CD4-positive, alpha-beta T cell treated with Interleukin-6 at 100 ng/mL for 8 hours (primary cell): Measurements from ENCODE around the gene ZBTB9.
A peak's percentile ranks its signal among the peaks of the same experiment; 100 is the strongest.
"Not testable (repeated sequence)": the region's sequence is repeated elsewhere in the genome, so short reads cannot be mapped to it uniquely, and the experiment has no call there.

ENCODE experiments used
- DNase-seq: peaks from one replicate; pipeline ENCODE4 v3.0.0-alpha.2; 2020; ENCODE audit warnings: mixed read lengths, low spot score

Gene ZBTB9

GRCh38 chr6:33466075-33466735 lies 11.8 kb downstream of the ZBTB9 start:
- no peak for DNase-seq

DNA sequence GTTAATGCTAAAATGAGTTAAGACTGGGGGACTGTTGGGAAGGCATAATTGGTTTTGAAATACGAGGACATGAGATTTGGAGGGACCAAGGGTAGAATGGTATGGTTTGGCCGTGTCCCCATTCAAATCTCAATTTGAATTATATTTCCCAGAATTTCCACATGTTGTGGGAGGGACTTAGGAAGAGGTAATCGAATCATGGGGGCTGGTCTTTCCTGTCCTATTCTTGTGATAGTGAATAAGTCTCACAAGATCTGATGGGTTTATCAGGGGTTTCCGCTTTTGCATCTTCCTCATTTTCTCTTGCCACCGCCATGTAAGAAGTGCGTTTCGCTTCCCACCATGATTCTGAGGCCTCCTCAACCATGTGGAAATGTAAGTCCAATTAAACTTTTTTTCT lies 12.7 kb downstream of the ZBTB9 start:
- DNase-seq: no peak

GRCh38 chr6:33469661-33470060 lies 15.3 kb downstream of the ZBTB9 start:
- no peak for DNase-seq

DNA sequence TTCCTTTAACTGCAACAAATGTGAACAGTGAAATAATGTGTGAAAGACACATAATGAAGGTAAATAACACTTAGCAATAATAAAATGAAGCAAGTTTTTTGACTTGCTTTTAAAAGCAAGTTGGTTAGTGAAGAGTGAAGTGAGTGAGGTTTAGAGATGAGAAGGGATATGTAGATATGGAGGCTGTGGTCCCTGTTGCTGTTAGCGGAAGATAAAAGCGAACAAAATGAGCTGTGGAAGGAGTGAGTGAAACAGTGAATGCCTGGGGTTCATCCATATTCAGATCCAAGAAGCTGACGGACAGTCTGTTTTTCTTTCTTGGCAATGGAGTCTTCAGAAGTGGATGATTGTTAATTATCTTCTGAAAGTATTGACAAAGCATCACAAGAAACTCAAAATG lies 23.5 kb downstream of the ZBTB9 start:
- DNase-seq: no peak

DNA sequence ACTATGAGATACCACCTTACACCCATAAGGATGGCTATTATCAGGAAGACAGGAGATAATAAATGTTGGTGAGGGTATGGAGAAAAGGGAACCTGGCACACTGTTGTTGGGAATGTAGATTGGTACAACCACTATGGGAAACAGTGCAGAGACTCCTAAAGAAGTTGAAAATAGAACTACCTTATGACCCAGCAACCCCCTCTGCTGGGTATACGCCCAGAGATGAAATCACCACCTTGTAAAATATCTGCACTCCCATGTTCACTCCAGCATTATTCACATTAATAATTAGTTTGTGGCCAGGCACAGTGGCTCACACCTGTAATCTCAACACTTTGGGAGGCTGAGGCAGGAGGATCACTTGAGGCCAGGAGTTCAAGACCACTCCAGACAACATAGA lies 26.8 kb downstream of the ZBTB9 start:
- peak; percentile 4 for DNase-seq

GRCh38 chr6:33482620-33483019 lies 28.2 kb downstream of the ZBTB9 start:
- DNase-seq: not testable (repeated sequence)

DNA sequence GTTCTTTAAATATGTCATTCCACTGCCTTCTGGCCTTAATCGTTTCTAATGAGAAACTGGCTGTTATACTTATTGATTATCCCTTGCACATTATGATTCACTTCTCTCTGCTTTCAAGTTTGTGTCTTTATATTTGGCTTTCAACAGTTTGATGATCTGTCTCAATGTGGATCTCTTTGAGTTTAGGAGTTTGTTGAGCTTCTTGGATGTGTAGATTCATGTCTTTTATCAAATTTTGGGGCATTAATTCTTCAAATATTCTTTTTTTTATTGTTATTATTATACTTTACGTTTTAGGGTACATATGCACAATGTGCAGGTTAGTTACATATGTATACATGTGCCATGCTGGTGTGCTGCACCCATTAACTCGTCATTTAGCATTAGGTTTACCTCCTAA lies 29.3 kb downstream of the ZBTB9 start:
- no peak for DNase-seq

GRCh38 chr6:33484673-33485262 lies 30.4 kb downstream of the ZBTB9 start:
- DNase-seq: not testable (repeated sequence)

- not testable (repeated sequence) for DNase-seq
Observed at GRCh38 chr6:33485680-33486079, 31.3 kb downstream of the ZBTB9 start.

DNA sequence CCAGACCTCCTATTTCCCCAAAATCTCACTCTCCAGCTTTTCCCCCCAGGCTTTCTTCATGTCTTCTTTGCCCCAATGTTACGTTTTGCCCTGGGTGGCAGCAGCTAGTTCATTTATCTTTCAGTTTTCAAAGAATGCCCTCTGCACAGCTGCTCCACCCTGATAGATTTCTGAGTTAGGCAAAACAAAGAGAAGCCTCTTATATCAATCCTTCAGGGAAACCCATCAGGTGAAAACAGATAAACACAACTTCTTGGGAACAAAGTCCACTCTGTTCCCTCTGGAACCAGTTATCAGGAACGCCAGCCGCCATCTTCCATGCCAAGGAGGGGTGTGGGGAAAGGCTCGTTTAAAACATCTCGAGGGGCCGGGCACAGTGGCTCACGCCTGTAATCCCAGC lies 34.0 kb downstream of the ZBTB9 start:
- no peak for DNase-seq

DNA sequence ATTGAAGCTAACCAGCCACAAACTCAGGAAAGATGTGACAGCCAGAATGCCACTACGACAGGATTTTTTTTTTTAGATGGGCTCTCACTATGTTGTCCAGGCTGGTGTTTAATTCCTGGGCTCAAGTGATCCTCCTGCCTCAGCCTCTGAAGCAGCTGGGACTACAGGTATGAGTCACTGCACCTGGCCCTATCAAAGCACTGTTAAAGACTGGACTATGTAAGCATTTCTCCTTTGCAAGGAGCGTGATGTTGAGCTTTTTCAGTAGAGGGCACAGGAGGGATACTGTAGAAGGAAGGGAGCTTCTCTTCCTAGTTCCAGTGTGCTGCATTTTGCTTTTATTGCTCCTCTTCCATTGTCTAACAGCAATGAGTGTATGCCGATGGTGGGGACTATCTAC lies 35.8 kb downstream of the ZBTB9 start:
- no peak for DNase-seq

DNA sequence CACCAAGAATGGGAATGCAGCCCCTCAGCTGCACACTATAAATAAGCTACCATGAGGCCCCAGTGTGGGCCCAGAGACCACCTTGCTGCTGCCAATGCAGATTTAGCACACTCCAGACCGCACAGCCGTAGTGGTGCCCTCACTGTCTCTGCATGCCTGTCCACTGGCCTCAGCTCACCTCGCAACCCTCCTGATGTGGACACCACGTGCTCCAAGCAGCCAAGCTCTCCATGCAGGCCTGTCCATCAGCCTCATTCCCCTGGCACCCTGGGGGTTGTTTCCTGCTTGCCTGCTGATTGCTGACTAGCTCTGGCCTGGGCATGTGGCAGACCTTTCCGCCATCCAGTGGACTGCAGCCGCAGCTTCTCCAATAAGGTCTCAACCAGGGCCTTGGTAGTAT lies 36.2 kb downstream of the ZBTB9 start:
- no peak for DNase-seq

DNA sequence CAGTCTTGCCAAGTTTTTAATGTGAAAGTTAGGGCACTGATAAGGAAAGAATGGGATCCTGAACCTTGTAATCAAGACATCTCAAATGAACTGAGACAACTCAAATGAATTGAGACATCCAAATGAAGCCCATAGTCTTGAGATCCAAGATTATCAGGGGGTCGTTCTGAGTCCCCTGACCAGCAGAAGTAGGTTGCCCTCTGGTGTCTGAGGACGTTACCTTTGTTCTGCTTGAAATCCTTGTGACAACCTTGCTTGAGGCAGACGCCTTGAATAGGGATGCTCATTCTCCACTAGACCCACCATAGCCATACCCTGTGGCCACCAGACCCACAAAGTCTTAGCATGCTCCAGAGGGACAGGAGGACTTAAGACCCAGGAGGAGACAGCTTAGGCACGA lies 37.7 kb downstream of the ZBTB9 start:
- no peak for DNase-seq

- no peak for DNase-seq
Observed at GRCh38 chr6:33497157-33497556, 42.8 kb downstream of the ZBTB9 start.

GRCh38 chr6:33502486-33502885 lies 48.1 kb downstream of the ZBTB9 start:
- DNase-seq: no peak

DNA sequence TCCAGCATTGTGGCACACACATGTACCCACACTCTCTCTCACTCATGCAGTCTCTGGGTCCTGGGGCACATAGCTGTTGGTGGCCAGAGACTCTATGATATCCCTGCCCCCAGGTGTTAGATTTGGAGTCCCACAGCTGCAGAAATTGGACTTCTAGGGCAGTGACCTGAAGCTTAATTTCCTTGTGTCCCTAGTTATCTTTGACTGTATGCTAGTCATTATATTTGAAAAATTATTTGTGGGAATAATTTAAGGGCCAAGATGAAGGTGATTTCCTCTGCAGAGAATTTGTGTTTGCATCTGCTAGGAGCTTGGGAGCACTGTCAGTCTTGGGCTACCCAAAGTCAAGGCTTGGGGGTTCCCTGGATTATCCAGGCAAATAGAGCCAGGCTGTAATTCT lies 50.1 kb downstream of the ZBTB9 start:
- no peak for DNase-seq

- DNase-seq: no peak
Observed at GRCh38 chr6:33505548-33506370, 51.4 kb downstream of the ZBTB9 start.
